GM12874 (cell line): ENCODE results near the gene ZNF469.

ENCODE experiments used
- TF ChIP-seq, protein P1 (sequence below): IDR thresholded peaks from 2 replicates; pipeline ENCODE4 v1.5.1; 2011; ENCODE audit warnings: low read depth, mild to moderate bottlenecking, control low read depth, low read length, moderate library complexity; ENCODE audit not compliant: insufficient read depth

The ZNF469 gene

DNA sequence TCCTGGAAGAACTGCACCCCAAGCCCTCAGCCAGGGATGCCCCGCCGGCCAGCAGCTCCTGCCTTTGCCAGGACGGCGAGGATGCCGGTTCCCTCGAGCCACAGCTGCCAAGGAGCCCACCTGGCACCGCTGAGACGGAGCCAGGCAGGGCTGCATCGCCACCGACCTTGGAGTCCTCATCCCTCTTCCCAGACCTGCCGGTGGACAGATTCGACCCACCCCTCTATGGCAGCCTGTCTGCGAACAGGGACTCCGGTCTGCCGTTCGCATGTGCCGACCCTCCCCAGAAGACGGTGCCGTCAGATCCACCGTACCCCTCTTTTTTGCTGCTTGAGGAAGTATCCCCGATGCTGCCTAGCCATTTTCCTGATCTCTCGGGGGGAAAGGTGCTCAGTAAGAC, 48.9 kb downstream of the ZNF469 start:
- TF ChIP-seq, protein P1, sequence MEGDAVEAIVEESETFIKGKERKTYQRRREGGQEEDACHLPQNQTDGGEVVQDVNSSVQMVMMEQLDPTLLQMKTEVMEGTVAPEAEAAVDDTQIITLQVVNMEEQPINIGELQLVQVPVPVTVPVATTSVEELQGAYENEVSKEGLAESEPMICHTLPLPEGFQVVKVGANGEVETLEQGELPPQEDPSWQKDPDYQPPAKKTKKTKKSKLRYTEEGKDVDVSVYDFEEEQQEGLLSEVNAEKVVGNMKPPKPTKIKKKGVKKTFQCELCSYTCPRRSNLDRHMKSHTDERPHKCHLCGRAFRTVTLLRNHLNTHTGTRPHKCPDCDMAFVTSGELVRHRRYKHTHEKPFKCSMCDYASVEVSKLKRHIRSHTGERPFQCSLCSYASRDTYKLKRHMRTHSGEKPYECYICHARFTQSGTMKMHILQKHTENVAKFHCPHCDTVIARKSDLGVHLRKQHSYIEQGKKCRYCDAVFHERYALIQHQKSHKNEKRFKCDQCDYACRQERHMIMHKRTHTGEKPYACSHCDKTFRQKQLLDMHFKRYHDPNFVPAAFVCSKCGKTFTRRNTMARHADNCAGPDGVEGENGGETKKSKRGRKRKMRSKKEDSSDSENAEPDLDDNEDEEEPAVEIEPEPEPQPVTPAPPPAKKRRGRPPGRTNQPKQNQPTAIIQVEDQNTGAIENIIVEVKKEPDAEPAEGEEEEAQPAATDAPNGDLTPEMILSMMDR, result no peak

DNA sequence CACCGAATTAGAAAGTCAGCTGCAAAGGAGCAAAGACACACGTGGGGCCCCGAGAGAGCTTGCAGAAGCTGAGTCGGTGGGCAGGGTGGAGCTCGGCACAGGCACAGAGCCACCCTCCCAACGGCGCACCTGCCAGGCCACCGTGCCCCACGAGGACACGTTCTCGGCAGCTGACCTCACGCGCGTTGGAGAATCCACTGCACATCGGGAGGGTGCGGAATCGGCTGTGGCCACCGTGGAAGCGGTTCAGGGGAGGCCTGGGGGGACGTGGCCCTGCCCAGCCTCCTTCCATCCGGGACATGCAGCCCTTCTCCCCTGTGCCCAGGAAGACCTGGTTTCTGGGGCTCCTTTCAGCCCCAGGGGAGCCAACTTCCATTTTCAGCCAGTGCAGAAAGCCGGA, 49.4 kb downstream of the ZNF469 start:
- TF ChIP-seq, protein P1, result no peak
